GM23338 (cell line): ENCODE data around the gene ADCY5. TPM values are rescaled to one million over a fixed set of nuclear protein-coding genes. Genes with fewer than 3 reads are reported as not detected.

Experiments used
- ATAC-seq: fragments of 200-7000 bp; cut with Tn5 transposase; 3 replicates; pipeline ENCODE4 v1.9.1; 2020
- DNase-seq: peaks from one replicate; pipeline ENCODE4 v3.0.0-alpha.2; 2015; ENCODE audit warnings: low spot score
- H2AFZ ChIP-seq: fragments of 200-600 bp; sonication (generic); 2 replicates; pipeline ENCODE4 v1.8.0; 2016; ENCODE audit warnings: antibody characterized with exemption, mild to moderate bottlenecking, moderate library complexity
- H3F3A ChIP-seq: fragments of 200-600 bp; sonication (generic); replicated peaks from 2 replicates; pipeline ENCODE4 v1.8.0; 2017; ENCODE audit warnings: antibody characterized with exemption, mixed run types, low read depth
- H3K27ac ChIP-seq: fragments of 200-600 bp; sonication (generic); 2 replicates; pipeline ENCODE4 v1.6.1; 2016; ENCODE audit warnings: low read depth
- H3K27me3 ChIP-seq: fragments of 200-600 bp; sonication (generic); 2 replicates; pipeline ENCODE4 v1.8.0; 2016; ENCODE audit warnings: mild to moderate bottlenecking, mixed run types, moderate library complexity; ENCODE audit not compliant: insufficient read depth
- H3K36me3 ChIP-seq: fragments of 200-600 bp; sonication (generic); 2 replicates; pipeline ENCODE4 v1.8.0; 2016; ENCODE audit warnings: mild to moderate bottlenecking; ENCODE audit not compliant: insufficient read depth
- H3K4me1 ChIP-seq: fragments of 200-600 bp; sonication (generic); 2 replicates; pipeline ENCODE4 v1.8.0; 2016; ENCODE audit warnings: mild to moderate bottlenecking, moderate library complexity; ENCODE audit not compliant: insufficient read depth
- H3K4me2 ChIP-seq: fragments of 200-600 bp; sonication (generic); 2 replicates; pipeline ENCODE4 v1.7.1; 2017; ENCODE audit warnings: mixed run types
- H3K4me3 ChIP-seq: fragments of 200-600 bp; sonication (generic); 2 replicates; pipeline ENCODE4 v1.6.1; 2016; ENCODE audit warnings: mixed run types
- H3K79me2 ChIP-seq: fragments of 200-600 bp; sonication (generic); replicated peaks from 2 replicates; pipeline ENCODE4 v1.8.0; 2017; ENCODE audit warnings: mild to moderate bottlenecking; ENCODE audit not compliant: insufficient read depth
- H3K9me2 ChIP-seq: fragments of 200-600 bp; sonication (generic); 2 replicates; pipeline ENCODE4 v1.8.0; 2017; ENCODE audit not compliant: insufficient read depth
- H4K20me1 ChIP-seq: fragments of 200-600 bp; sonication (generic); replicated peaks from 2 replicates; pipeline ENCODE4 v1.8.0; 2017; ENCODE audit warnings: mild to moderate bottlenecking; ENCODE audit not compliant: insufficient read depth
- H3K27ac Mint-ChIP-seq: 2 replicates; pipeline ENCODE4 v1.8.0; 2020; ENCODE audit warnings: inconsistent platforms, mild to moderate bottlenecking, moderate library complexity, mixed read lengths
- H3K27me3 Mint-ChIP-seq: 3 replicates; pipeline ENCODE4 v1.8.0; 2022; ENCODE audit warnings: low read depth, mild to moderate bottlenecking, moderate library complexity, mixed read lengths, inconsistent platforms; ENCODE audit not compliant: insufficient read depth, poor library complexity
- H3K36me3 Mint-ChIP-seq: 3 replicates; pipeline ENCODE4 v1.8.0; 2021; ENCODE audit warnings: low read depth, mild to moderate bottlenecking, inconsistent platforms, moderate library complexity, mixed read lengths
- H3K4me1 Mint-ChIP-seq: 3 replicates; pipeline ENCODE4 v1.8.0; 2020; ENCODE audit warnings: mild to moderate bottlenecking, inconsistent platforms, mixed read lengths
- H3K4me3 Mint-ChIP-seq: 3 replicates; pipeline ENCODE4 v1.8.0; 2021; ENCODE audit warnings: moderate library complexity, mild to moderate bottlenecking, inconsistent platforms, mixed read lengths
- H3K9me3 Mint-ChIP-seq: 3 replicates; pipeline ENCODE4 v1.8.0; 2020; ENCODE audit warnings: moderate library complexity, mild to moderate bottlenecking, inconsistent platforms, mixed read lengths
- CREB1 ChIP-seq: fragments of 250-450 bp; sonication (Bioruptor Pico); IDR thresholded peaks from 2 replicates; pipeline ENCODE4 v1.5.0; 2020; ENCODE audit warnings: low read depth, mild to moderate bottlenecking, moderate library complexity
- CTCF ChIP-seq, 2 experiments: fragments of 200-600 bp in 1 of 2; sonication (generic) in 1 of 2; conservative IDR thresholded peaks; 2 replicates each; pipeline versions ENCODE4 v1.5.1 to v1.6.1; 2016 to 2017; ENCODE audit warnings: antibody characterized with exemption in 2 of 2, low read depth in 2 of 2, mild to moderate bottlenecking in 2 of 2, moderate library complexity in 1 of 2
- ETS1 ChIP-seq: IDR thresholded peaks from 2 replicates; pipeline ENCODE4 v1.6.1; 2016; ENCODE audit warnings: antibody characterized with exemption
- EZH2 ChIP-seq: fragments of 200-600 bp; sonication (generic); IDR thresholded peaks from one replicate; pipeline ENCODE4 v1.8.0; 2017; ENCODE audit warnings: antibody characterized with exemption, mild to moderate bottlenecking, low read depth; ENCODE audit not compliant: unreplicated experiment
- EZH2phosphoT487 ChIP-seq: fragments of 200-600 bp; sonication (generic); IDR thresholded peaks from one replicate; pipeline ENCODE4 v1.8.1; 2018; ENCODE audit warnings: antibody characterized with exemption; ENCODE audit not compliant: unreplicated experiment
- JUNB ChIP-seq: IDR thresholded peaks from one replicate; pipeline ENCODE4 v1.6.1; 2016; ENCODE audit warnings: antibody characterized with exemption; ENCODE audit not compliant: unreplicated experiment
- NANOG ChIP-seq: IDR thresholded peaks from 2 replicates; pipeline ENCODE4 v1.6.1; 2016; ENCODE audit warnings: antibody characterized with exemption, borderline replicate concordance
- POLR2AphosphoS5 ChIP-seq: IDR thresholded peaks from 2 replicates; pipeline ENCODE4 v1.6.1; 2016; ENCODE audit warnings: antibody characterized with exemption, low read depth
- STAT1 ChIP-seq: IDR thresholded peaks from one replicate; pipeline ENCODE4 v1.6.1; 2016; ENCODE audit warnings: antibody characterized with exemption; ENCODE audit not compliant: unreplicated experiment
- ZNF114 ChIP-seq: fragments of 250-450 bp; sonication (Bioruptor Pico); IDR thresholded peaks from 2 replicates; pipeline ENCODE4 v1.5.0; 2020; ENCODE audit warnings: mild to moderate bottlenecking, moderate library complexity
- ZNF331 ChIP-seq: fragments of 250-450 bp; sonication (Bioruptor Pico); IDR thresholded peaks from 2 replicates; pipeline ENCODE4 v1.5.0; 2020; ENCODE audit warnings: low read depth, mild to moderate bottlenecking, moderate library complexity
- polyA plus RNA-seq: library from polyadenylated mRNA; unstranded; fragments of >200 nt; fragmentation: Nextera tagmentation; extraction: Ambion mirVana; gene quantifications from 2 replicates; pipeline ENCODE4 v1.2.1, GENCODE V29; 2016
- total RNA-seq: library from RNA; depleted of rRNA; stranded (reverse); fragments of >200 nt; shearing (Covaris generic); gene quantifications from 2 replicates; pipeline ENCODE4 v1.2.3, GENCODE V29; 2014
- TF ChIP-seq, protein P1 (sequence below): IDR thresholded peaks from one replicate; pipeline ENCODE4 v1.6.1; 2018; ENCODE audit warnings: antibody characterized with exemption; ENCODE audit not compliant: unreplicated experiment
- TF ChIP-seq, protein P2 (sequence below): fragments of 250-450 bp; sonication (Bioruptor Pico); IDR thresholded peaks from 2 replicates; pipeline ENCODE4 v1.5.0; 2020; ENCODE audit warnings: mild to moderate bottlenecking, moderate library complexity

The ADCY5 gene
- total and polyA plus RNA-seq, 2 experiments from 2014 or later = 3.5 to 10.2 TPM

DNA sequence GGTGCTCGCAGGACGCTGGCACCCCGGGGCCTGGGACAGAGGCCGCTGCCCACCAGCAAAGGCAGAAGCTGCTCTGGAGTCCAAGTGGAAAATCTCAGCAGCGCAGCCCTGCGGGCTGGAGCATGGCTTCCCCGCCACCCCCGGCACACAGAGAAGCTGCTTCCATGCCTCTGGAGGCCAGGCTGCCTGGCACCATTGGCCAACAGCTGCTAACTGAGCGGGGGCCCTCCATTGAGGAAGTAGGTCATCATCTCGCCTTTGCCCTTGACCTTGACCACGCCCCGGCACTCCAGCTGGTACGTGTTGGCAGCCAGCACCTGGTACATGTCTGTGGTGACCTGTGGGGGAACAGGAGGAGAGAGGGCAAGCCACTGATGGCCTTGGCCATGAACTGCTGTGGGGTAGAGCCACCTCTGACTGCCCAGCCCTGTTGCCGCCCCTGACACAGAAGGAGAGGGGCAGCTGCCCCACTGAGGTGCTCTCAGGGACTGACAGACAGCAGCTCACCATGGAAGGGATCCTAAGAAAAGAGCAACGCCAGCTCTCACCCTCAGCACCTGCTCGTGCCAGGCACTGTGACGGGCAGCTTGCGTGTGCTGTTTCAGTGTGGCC lies 164.4 kb downstream of the ADCY5 start:
- Histone ChIP-seq H3K4me2 (no peak overlapping the region), H3K36me3 (no peaks in the 10 kb centered on the region; the same call in 1 of the 2 replicates), H3K27ac (no peak overlapping the region), H2AFZ (no peak overlapping the region), H3K79me2 (no peaks in the 10 kb centered on the region), H3K4me1 (no peaks in the 10 kb centered on the region), H3K9me2 (no peaks in the 10 kb centered on the region), H3K27me3 (no peaks in the 10 kb centered on the region), H3K4me3 (no peak overlapping the region), H4K20me1 (no peaks in the 10 kb centered on the region; the same call in 1 of the 2 replicates), H3F3A (no peaks in the 10 kb centered on the region)
- Mint-ChIP-seq H3K9me3 (peaks cover 2% of the 10 kb centered on the region; the same call in 1 of the 3 replicates), H3K36me3 (peaks cover 13% of the 10 kb centered on the region), H3K4me1 (peaks cover under 1% of the 10 kb centered on the region; the same call in 2 of the 3 replicates), H3K27me3 (peaks cover 5% of the 10 kb centered on the region), H3K4me3 (no peak overlapping the region), H3K27ac (no peak overlapping the region)
- DNase-seq (no peak), ATAC-seq (no peak)
- no peak for TF ChIP-seq ZNF114 (CRISPR knock-in tag)
- TF ChIP-seq, protein P1, sequence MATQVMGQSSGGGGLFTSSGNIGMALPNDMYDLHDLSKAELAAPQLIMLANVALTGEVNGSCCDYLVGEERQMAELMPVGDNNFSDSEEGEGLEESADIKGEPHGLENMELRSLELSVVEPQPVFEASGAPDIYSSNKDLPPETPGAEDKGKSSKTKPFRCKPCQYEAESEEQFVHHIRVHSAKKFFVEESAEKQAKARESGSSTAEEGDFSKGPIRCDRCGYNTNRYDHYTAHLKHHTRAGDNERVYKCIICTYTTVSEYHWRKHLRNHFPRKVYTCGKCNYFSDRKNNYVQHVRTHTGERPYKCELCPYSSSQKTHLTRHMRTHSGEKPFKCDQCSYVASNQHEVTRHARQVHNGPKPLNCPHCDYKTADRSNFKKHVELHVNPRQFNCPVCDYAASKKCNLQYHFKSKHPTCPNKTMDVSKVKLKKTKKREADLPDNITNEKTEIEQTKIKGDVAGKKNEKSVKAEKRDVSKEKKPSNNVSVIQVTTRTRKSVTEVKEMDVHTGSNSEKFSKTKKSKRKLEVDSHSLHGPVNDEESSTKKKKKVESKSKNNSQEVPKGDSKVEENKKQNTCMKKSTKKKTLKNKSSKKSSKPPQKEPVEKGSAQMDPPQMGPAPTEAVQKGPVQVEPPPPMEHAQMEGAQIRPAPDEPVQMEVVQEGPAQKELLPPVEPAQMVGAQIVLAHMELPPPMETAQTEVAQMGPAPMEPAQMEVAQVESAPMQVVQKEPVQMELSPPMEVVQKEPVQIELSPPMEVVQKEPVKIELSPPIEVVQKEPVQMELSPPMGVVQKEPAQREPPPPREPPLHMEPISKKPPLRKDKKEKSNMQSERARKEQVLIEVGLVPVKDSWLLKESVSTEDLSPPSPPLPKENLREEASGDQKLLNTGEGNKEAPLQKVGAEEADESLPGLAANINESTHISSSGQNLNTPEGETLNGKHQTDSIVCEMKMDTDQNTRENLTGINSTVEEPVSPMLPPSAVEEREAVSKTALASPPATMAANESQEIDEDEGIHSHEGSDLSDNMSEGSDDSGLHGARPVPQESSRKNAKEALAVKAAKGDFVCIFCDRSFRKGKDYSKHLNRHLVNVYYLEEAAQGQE = no peak
- no peak for TF ChIP-seq EZH2phosphoT487
- TF ChIP-seq EZH2 = no peak
- no peak for TF ChIP-seq ZNF331 (CRISPR knock-in tag)
- no peak for TF ChIP-seq JUNB
- TF ChIP-seq CREB1 (CRISPR knock-in tag) = no peak
- TF ChIP-seq STAT1 = no peak
- TF ChIP-seq NANOG = no peak
- TF ChIP-seq, protein P2, sequence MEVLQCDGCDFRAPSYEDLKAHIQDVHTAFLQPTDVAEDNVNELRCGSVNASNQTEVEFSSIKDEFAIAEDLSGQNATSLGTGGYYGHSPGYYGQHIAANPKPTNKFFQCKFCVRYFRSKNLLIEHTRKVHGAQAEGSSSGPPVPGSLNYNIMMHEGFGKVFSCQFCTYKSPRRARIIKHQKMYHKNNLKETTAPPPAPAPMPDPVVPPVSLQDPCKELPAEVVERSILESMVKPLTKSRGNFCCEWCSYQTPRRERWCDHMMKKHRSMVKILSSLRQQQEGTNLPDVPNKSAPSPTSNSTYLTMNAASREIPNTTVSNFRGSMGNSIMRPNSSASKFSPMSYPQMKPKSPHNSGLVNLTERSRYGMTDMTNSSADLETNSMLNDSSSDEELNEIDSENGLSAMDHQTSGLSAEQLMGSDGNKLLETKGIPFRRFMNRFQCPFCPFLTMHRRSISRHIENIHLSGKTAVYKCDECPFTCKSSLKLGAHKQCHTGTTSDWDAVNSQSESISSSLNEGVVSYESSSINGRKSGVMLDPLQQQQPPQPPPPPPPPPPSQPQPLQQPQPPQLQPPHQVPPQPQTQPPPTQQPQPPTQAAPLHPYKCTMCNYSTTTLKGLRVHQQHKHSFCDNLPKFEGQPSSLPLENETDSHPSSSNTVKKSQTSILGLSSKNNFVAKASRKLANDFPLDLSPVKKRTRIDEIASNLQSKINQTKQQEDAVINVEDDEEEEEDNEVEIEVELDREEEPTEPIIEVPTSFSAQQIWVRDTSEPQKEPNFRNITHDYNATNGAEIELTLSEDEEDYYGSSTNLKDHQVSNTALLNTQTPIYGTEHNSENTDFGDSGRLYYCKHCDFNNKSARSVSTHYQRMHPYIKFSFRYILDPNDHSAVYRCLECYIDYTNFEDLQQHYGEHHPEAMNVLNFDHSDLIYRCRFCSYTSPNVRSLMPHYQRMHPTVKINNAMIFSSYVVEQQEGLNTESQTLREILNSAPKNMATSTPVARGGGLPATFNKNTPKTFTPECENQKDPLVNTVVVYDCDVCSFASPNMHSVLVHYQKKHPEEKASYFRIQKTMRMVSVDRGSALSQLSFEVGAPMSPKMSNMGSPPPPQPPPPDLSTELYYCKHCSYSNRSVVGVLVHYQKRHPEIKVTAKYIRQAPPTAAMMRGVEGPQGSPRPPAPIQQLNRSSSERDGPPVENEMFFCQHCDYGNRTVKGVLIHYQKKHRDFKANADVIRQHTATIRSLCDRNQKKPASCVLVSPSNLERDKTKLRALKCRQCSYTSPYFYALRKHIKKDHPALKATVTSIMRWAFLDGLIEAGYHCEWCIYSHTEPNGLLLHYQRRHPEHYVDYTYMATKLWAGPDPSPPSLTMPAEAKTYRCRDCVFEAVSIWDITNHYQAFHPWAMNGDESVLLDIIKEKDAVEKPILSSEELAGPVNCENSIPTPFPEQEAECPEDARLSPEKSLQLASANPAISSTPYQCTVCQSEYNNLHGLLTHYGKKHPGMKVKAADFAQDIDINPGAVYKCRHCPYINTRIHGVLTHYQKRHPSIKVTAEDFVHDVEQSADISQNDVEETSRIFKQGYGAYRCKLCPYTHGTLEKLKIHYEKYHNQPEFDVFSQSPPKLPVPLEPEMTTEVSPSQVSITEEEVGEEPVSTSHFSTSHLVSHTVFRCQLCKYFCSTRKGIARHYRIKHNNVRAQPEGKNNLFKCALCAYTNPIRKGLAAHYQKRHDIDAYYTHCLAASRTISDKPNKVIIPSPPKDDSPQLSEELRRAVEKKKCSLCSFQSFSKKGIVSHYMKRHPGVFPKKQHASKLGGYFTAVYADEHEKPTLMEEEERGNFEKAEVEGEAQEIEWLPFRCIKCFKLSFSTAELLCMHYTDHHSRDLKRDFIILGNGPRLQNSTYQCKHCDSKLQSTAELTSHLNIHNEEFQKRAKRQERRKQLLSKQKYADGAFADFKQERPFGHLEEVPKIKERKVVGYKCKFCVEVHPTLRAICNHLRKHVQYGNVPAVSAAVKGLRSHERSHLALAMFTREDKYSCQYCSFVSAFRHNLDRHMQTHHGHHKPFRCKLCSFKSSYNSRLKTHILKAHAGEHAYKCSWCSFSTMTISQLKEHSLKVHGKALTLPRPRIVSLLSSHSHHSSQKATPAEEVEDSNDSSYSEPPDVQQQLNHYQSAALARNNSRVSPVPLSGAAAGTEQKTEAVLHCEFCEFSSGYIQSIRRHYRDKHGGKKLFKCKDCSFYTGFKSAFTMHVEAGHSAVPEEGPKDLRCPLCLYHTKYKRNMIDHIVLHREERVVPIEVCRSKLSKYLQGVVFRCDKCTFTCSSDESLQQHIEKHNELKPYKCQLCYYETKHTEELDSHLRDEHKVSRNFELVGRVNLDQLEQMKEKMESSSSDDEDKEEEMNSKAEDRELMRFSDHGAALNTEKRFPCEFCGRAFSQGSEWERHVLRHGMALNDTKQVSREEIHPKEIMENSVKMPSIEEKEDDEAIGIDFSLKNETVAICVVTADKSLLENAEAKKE (CRISPR knock-in tag) = no peak
- no peak for TF ChIP-seq POLR2AphosphoS5
- TF ChIP-seq CTCF (conservative IDR thresholded peaks at IDR 0.05; ENCODE audit: low read depth in 2 of 2) = no peak
- TF ChIP-seq ETS1 = no peak
